UCSD-AML1 (cell line): ENCODE measurements around the gene OR10P1.
"Not testable (repeated sequence)": the region's sequence is repeated elsewhere in the genome, so short reads cannot be mapped to it uniquely, and the experiment has no call there.

Experiments used
- DNase-seq: peaks from one replicate; lab custom pipeline; 2025; ENCODE audit not compliant: unreplicated experiment; lab: John Stamatoyannopoulos, UW

The OR10P1 gene, protein sequence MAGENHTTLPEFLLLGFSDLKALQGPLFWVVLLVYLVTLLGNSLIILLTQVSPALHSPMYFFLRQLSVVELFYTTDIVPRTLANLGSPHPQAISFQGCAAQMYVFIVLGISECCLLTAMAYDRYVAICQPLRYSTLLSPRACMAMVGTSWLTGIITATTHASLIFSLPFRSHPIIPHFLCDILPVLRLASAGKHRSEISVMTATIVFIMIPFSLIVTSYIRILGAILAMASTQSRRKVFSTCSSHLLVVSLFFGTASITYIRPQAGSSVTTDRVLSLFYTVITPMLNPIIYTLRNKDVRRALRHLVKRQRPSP

GRCh38 chr12:55636853-55637252 is at the start of gene OR10P1:
TSS of gene OR10P1 (plus strand) at chr12:55636892. CDS start at chr12:55636892, 0 bp downstream.
- no peak for DNase-seq

GRCh38 chr12:55590152-55590551 is 46.5 kb upstream of the OR10P1 start:
- not testable (repeated sequence) for DNase-seq

DNA sequence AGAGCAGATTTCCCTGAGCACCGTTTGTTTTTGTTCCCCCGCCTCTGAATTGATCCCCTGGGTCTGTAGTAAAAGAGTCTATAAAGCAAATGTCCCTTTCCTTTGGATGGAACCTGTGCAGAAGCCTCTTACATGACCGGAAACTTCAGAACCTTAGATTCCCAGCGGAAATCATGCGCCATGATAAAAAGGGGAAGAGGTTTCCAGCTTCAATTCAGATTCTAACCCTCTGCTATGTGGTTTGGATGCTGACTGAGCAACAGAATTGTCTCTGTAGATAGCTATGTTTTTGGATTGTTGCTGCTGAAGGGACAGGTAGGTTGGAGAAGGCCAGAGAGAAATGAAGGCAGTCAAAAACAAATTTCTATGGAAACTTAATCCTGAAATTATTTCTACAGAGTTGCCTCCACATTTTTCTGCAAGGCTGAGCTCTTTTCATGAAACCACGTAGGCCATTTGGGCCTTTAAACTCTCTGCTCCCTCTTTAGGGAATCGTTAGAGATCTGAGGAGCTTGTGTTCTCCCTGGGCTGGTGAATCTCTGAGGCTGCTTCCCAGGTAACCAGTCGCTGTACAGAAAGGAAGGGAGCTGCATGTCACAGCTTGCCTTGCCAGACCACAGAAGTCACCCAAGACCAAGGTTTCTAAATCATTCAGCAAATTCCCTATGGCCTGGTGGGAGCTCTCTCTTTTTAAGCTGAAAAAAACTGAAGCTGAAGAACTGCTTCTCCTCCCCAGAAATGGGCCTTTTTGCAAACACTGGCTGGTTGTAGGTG is 28.7 kb upstream of the OR10P1 start:
- DNase-seq: no peak

DNA sequence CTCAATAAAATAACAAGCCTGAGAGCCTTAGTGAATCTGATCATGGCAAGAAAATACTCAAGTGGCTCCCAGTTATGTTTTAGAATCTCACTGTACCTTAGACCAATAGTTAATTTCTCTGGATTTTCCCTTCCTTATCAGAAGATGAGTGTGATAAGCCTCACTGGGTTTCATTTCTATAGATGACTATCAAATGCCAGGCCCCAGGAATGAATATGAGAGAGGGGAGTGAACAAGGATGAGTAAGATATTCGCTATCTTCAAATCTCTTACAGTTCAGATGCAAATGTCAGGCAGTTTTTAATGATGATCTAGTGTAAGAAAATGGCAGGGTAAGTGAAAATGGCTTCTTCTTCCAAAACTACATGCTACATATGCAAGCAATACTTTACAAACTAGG is 26.1 kb upstream of the OR10P1 start:
- DNase-seq: no peak

GRCh38 chr12:55612646-55613045 is 24.0 kb upstream of the OR10P1 start:
- DNase-seq: no peak

- DNase-seq: no peak
Observed at GRCh38 chr12:55614764-55615163, 21.9 kb upstream of the OR10P1 start.

- DNase-seq: no peak
Observed at GRCh38 chr12:55619354-55620138, 17.1 kb upstream of the OR10P1 start.

- DNase-seq: no peak
Observed at GRCh38 chr12:55624056-55624455, 12.6 kb upstream of the OR10P1 start.

- DNase-seq: no peak
Observed at GRCh38 chr12:55626154-55626553, 10.5 kb upstream of the OR10P1 start.

DNA sequence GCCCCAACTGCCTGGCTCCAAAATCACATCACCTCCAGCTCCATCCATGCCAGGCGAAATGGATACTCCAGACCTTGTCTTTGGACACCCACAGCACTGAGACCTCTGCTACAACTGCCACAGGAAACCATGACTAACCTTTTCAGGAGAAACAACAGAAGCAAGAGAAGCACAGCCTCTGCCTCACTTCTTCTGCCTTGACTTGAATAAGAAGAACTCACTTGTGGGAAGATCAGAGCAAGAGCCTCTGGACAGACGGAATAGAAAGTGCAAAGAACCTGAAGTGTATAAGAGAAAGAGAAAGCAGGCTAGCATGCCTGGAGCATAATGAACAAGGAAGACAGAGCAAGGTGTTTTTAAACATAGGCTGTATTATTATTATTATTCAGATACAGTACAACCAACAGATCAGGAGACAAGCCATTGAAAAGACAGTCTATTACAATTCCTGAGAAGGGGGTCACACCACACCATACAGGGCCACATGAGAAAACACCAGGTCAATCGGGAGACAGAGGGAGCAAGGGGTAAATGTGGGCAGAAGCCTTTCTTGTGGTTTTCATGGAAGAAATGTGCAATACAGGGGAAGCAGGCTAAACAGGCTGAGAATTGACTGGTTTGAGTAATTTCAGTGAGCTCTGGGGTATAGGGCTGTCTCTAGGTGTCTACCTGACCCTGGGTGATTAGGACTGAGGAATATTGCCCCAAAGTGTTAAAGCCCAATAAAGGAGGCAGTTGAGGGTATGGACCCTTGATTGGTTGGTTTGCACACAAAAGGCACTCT is 7.4 kb upstream of the OR10P1 start:
- no peak for DNase-seq

DNA sequence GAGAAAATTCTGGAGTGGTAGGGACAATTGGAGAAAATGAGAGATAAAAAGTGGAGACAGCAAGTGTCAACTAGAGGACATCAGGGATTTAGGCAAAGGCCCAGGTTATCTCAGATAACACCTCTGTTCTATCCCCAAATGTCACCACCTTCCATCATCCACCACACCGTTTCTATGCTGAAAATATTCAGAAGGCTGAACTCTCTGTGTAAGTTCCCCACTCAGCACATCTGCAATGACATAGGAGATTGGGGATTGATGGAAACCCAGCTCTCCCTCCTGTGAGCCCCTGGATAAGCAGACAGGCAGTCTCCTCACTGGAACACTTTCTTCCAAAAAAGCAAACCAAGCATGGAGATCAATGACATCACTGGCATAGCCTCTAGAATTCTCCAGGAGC is 5.6 kb upstream of the OR10P1 start:
- DNase-seq: no peak

DNA sequence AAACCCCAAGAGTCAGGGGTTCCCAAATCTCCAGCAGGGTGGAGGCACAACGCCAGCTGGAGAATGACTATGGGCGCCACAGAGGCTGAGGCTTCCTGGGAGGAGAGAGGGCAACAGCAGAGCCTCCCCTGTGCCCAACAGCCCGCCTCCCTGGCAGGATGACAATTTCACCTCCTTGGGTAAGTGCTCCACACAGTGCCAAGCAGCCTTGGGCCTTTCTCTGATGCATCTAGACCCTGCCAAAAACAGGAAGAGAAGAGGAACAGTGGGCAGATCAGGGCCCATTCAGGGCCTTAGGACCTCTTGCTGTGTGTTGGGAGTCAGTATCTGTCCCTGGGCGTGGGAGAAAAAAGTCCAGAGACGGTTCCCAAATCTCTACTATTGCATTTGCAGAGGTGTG is 5.0 kb upstream of the OR10P1 start:
- no peak for DNase-seq

- DNase-seq: no peak
Observed at GRCh38 chr12:55633151-55633550, 3.5 kb upstream of the OR10P1 start.

- DNase-seq: no peak
Observed at GRCh38 chr12:55636116-55636655, 506 bp upstream of the OR10P1 start.

DNA sequence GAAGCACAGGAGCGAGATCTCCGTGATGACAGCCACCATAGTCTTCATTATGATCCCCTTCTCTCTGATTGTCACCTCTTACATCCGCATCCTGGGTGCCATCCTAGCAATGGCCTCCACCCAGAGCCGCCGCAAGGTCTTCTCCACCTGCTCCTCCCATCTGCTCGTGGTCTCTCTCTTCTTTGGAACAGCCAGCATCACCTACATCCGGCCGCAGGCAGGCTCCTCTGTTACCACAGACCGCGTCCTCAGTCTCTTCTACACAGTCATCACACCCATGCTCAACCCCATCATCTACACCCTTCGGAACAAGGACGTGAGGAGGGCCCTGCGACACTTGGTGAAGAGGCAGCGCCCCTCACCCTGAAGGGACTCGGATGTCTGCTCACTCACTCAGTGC is 775 bp downstream of the OR10P1 start:
- no peak for DNase-seq

DNA sequence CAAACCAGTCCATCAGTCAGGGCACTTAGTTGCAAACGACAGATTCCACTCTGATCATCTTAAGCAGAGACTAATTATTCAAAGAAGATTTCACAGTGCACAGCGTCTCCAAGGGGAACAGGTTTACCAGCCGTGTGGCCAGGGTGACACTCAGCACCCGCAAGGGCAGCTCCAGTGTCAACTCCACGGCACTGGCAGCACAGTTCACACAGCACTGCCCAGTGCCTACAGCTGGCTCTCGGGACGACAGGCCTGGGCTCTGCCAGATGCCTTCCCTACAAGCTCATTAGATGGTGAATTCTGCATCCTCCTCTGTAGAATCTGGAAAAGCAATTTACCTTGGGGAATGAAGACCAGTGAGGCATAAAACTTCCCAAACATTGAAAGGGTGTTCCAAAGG is 4.9 kb downstream of the OR10P1 start:
- DNase-seq: no peak

DNA sequence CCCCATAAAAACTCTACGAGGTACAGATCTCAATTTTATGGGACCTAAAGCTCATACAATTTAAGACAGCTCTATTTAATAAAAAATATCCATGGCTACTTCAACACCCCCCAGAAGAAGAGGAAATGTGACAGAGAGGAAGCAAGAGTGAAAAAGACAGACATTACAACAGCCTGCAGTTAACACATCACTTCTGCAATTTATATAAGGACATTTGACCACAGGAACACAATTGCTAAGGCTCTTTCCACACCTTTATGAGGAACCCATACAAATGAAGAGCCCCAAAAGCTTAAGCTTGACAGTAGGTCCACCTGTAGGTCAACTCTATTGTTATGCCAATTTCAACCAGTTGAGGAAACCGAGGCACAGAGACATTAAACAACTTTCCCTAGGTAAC is 5.6 kb downstream of the OR10P1 start:
- DNase-seq: no peak

DNA sequence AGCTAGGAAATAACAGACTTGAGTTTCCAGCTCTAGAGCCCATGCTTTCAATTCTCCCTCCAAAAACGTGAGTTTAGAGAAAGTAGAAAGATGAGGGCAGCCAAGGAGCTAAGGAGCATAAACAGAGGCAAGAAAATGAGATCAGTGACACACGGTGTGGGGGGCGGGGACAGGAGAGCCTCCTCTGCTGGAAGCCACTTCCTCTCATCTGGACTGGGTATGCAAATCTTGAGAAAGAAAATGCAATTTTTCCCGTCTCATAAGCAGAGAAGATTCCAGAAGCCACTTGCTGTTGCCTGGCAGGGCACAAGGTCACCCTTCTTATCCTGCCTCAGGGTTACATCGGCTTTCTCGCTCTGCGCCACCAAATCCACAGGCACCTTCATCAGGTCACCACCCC is 6.0 kb downstream of the OR10P1 start:
- DNase-seq: no peak

DNA sequence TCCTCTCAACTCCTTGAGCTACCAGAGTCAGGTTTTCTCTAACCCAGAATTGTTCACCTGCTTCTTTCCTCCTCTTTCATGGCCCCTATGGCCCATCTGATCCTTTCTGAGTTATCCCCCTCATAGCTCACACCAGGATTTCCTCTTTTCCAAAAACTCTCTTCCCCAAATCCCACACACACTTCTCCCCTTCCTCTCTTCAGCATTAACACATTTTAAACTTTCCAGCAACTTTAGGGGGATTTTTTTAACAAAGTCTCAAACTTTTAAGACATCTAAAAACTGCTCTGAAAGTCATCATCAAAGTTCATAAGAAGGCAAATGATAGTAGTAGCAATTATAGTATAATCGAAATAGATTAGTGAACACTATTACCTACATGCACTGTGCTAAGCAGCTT is 7.9 kb downstream of the OR10P1 start:
- no peak for DNase-seq

GRCh38 chr12:55647027-55647426 is 10.3 kb downstream of the OR10P1 start:
- no peak for DNase-seq
